DMS79 (cell line): ENCODE results near the gene C2orf42.
"Not testable (repeated sequence)": the region's sequence is repeated elsewhere in the genome, so short reads cannot be mapped to it uniquely, and the experiment has no call there.

Experiments
- DNase-seq: peaks from one replicate; lab custom pipeline; 2025; lab: John Stamatoyannopoulos, UW

The C2orf42 gene

GRCh38 chr2:70190418-70191243, at the start of gene C2orf42:
C2orf42 (minus strand) TSS chr2:70191019; CDS start chr2:70181985, 9,034 bp downstream.
- DNase-seq, result peak; percentile 97

DNA sequence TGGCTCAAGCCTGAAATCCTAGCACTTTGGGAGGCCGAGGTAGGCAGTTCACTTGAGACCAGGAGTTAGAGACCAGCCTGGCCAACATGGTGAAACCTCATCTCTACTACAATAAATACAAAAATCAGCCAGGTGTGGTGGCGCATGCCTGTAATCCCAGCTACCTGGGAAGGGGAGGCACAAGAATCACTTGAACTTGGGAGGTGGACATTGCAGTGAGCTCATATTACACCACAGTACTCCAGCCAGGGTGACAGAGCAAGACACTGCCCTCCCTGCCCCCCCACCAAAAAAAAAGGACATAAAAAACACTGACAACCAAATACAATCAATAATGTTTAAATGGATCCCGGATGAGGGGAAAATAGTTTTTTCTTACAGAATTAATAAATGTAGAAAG, 49.8 kb upstream of the C2orf42 start:
- no peak for DNase-seq

- no peak for DNase-seq
Observed at GRCh38 chr2:70233926-70234325, 43.1 kb upstream of the C2orf42 start.

DNA sequence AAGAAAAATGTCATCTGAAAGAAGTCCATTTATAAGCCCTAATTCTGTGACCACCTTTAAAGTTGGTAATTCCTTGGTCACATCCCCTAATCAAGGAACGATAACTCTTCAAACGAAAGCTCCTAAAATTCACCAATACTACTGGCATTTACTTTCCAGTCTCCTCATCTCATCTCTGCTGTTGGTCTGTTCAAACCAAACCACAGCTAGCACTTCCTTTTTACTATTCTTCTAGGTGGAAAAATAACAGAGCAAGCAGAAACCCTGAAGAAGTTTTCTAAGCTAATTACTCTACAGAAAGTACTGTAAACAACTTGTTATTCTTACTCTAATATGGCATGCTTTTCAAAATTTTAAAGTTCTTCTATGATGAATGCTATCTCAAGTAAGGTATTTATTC, 36.0 kb upstream of the C2orf42 start:
- DNase-seq, result no peak

- DNase-seq, result not testable (repeated sequence)
Observed at GRCh38 chr2:70223305-70223704, 32.5 kb upstream of the C2orf42 start.

GRCh38 chr2:70214953-70215549, 24.2 kb upstream of the C2orf42 start:
- no peak for DNase-seq

DNA sequence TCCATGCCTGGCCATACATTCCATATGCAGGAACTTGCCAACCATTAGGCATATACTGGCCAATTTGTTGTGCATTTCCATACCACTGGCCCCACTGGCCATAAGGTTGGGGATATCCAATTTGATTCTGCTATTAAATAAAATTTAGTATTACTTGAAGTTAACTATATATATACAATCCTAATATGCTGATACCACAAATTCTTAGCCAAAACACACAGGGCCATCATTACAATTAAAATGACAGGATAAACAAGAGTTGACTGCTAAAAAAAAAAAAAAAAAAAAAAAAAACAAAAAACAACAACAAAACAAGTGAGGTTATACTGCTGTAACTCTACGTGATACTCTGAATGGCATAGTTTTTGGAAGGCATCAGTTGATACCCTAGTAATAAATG, 23.5 kb upstream of the C2orf42 start:
- DNase-seq, result no peak

DNA sequence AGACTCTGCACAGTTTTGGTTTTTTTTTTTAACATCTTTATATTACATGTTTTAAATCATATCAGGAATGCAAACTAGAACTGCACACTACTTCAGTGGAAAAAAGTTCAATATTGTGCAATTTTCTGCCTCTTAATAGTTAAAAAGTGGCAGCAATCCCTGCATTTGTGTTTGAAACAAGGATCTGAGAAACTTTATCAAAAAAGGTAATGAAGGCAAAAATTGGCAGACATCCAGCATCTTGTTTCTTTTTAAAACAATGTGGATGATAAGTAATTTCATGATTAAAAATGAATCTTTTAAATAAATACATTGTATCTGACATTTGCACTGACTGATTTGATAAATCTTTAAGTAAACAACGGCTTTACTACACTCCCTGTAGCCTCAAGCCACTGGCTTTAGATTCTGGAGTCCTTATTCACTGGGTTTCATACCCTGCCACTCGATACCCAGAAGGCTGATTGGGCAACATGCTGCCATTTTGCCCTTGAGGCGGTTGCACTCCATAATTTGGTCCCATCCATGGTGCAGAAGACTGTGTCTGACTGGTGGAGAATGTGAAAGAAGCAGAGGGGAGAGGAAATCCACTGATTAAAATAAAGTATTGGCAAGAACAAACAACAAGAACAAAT, 21.6 kb upstream of the C2orf42 start:
- no peak for DNase-seq

- no peak for DNase-seq
Observed at GRCh38 chr2:70211595-70211994, 20.8 kb upstream of the C2orf42 start.

- DNase-seq, result no peak
Observed at GRCh38 chr2:70204452-70204851, 13.6 kb upstream of the C2orf42 start.

DNA sequence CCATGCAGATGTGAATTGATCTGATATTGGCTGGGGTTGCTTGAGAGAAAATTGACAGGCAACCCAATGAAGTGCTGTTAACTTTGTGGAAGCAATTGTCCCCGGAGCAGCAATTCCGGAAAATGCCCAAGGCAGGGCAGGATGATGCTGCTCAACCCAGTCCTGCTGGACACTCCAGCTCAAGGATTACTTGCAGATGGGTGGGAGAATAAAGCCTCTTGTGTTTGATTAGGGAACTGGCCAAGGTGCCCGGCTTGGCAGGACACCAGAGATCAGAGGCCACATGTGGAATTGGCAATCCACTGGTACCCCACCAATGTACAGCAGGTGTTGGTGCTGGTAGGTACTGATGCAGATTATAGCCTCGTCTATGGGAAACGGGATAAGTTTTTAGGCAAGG, 12.3 kb upstream of the C2orf42 start:
- DNase-seq, result no peak

- no peak for DNase-seq
Observed at GRCh38 chr2:70202236-70202806, 11.5 kb upstream of the C2orf42 start.

- DNase-seq, result no peak
Observed at GRCh38 chr2:70201831-70202230, 11.0 kb upstream of the C2orf42 start.

DNA sequence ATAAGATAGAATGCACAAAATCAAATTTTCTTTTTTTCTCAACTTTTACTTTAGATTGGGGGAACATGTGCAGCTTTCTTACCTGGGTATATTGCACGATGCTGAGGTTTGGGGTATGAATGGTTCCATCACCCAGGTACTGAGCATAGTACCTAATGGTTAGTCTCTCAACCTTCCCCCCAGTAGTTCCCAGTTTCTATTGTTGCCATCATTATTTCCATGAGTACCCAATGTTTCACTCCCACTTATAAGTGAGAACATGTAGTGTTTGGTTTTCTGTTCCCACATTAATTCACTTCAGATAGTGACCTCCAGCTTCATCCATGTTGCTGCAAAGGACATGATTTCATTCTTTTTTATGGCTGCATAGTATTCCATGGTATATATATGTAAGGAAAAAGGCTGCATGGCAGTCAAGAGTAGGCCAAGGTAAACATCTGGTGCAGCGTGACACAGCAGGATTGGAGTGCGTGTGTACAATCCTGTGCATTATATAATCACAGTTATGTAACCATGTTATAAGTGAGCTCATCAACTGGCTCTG, 10.5 kb upstream of the C2orf42 start:
- no peak for DNase-seq

DNA sequence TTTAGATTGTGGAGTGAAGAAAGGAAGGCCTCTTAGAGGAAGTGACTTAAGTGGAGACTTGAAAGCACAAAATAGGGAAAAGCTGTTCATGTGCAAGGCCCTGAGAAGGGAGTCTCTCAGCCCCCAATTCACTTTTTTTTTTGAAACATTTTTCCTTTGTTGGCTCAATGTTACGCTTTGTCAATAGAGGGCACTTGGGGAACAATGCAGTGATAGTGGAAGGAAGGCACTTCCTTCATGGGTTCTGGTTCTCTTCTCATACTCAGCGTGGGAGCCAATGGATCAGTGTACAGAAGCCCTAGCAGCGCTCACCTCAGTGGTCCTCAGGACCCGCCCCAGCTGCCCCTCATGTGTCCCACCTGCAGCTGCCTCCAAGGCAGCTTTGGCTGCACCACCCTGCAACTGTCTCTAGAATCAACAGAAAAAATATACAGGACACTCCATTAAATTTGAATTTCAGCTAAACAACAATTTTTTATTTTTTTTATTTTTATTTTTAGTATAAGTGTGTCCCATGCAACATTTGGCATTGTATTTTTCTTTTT, 8.6 kb upstream of the C2orf42 start:
- no peak for DNase-seq

DNA sequence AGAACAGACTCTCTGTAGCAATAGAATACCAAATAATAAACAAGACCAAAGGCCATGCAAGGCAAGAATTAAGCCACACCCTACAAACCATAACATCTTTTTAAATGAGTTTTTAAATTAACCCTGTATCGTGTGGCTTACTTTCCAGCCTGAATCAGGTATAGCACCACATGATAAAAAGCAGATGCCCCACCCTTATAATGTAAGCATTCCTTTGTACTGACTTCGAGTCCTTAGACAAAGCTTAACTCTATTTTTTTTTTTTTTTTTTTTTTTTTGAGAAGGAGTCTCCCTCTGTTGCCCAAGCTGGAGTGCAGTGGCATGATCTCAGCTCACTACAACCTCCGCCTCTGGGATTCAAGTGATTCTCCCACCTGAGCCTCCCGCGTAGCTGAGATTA, 1.7 kb upstream of the C2orf42 start:
- DNase-seq, result no peak

DNA sequence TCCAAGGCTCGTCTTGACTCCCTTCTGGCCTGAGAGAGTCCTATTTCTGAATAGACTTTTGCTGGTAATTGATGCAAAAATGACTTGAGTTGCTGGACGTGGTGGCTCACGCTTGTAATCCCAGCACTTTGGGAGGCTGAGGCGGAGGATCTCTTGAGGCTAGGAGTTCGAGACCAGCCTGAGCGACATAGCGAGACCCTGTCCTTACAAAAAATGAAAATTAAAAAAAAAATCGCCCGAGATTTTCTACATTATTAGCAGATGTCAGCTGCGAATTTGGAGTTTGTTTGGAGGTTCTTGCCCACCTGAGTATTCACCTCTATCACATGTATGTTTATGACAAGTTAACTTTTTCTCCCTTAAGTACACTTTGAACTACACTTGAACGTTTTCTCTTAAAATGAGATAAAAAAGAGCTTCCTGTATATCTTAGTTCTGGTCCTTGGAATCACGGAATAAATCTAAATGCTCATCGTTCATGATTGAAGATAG, 471 bp upstream of the C2orf42 start:
- no peak for DNase-seq

- no peak for DNase-seq
Observed at GRCh38 chr2:70188460-70188859, 2.4 kb downstream of the C2orf42 start.

- DNase-seq, result not testable (repeated sequence)
Observed at GRCh38 chr2:70187170-70187569, 3.6 kb downstream of the C2orf42 start.

- no peak for DNase-seq
Observed at GRCh38 chr2:70182689-70183088, 8.1 kb downstream of the C2orf42 start.

GRCh38 chr2:70181363-70181956, 9.4 kb downstream of the C2orf42 start:
- no peak for DNase-seq

DNA sequence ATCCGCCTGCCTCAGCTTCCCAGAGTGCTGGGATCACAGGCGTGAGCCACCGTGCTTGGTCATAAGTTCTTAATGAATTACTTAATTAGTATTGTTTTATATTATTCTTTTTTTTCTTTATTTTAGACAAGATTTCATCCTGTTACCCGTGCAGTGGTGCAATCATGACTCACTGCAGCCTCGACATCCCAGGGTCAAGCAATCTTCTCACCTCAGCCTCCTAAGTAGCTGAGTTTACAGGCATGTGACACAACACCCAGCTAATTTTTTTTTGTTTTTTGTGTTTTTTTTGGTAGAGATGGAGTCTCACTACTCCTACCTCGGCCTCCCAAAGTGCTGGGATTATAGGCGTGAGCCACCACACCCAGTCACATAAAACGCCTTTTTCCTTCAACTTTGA, 17.3 kb downstream of the C2orf42 start:
- no peak for DNase-seq
